Activated T-cell treated with anti-CD3 and anti-CD28 coated beads for 4 hours (primary cell): ENCODE measurements around the gene USP1.

Source experiments
- DNase-seq: peaks from one replicate; pipeline ENCODE4 v3.0.0-alpha.2; 2020

USP1 gene

DNA sequence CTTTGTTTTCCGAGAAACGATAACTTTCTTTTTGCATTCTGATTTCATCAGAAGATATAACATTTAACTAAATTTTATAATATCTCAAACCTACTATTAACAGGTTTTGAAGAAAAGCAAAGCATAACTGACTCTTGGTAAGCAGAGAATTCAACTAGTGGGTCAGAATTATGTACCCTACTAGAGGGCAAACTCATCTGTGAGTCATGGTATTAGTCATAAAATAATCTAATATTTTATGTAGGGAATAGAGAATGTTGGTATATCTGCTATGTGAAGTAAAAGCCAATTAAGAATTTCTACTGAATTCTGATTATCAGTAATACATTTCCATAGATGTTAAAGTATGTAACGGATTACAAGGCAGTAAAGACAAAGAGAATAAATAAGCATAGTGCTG lies 56.8 kb downstream of the USP1 start:
- no peak for DNase-seq

DNA sequence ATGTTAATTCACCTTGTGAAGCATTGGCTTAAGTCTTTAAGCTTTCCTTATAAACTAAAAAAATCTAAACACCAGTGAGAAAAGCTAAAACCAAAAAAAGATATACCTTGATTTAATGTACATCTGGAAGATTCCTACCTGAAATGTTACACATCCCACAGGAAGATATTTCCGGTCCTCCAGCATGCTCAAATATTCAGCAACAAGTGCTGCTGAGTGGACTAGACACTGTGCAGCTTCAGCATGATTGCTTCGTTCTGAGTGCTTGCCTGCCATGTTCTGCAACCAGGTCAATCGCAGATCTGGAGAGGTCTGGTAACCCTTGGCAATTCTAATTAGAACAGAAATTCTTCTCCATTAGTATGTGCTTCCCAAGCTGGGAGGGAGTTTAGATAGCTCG lies 57.3 kb downstream of the USP1 start:
- DNase-seq: no peak

DNA sequence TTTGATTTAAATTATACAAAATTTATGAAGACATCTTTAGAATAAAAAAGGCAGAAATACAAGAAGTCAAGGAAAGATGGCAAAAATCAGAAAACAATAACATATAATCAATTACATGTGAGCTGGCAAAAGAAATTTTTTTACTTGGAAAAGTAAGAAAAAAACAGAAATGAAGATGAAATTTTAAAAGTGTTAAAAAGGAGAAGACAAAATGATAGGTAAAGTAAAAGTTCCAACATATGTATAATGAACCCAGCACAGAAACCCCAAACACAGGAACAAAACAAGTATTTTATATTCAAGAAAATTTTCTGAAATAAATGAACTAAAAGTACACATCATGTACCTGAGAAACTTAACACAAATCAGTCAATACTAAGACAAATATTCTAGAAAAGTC lies 63.4 kb downstream of the USP1 start:
- DNase-seq: no peak
